Right cardiac atrium (tissue), 5 donors: ENCODE results near the gene JAK2. TPM values are rescaled to one million over a fixed set of nuclear protein-coding genes. Genes with fewer than 3 reads are reported as not detected.
"Not testable (repeated sequence)": the region's sequence is repeated elsewhere in the genome, so short reads cannot be mapped to it uniquely, and the experiment has no call there.

Experiments used
- ATAC-seq, 2 donors: fragments of 200-7000 bp; cut with Tn5 transposase; one replicate each; pipeline versions ENCODE4 v1.8.0 to v1.9.1; 2020; ENCODE audit warnings: moderate library complexity in 2 of 2, mild to moderate bottlenecking in 1 of 2
- DNase-seq, 3 donors: peaks; one replicate each; pipeline ENCODE4 v3.0.0-alpha.2; 2020
- H3K27ac ChIP-seq: one replicate; pipeline ENCODE4 v1.5.1; 2013; ENCODE audit warnings: mild to moderate bottlenecking, low read length, control low read depth, moderate library complexity
- H3K27me3 ChIP-seq: one replicate; pipeline ENCODE4 v1.6.1; 2013; ENCODE audit not compliant: control insufficient read depth, insufficient read depth
- H3K4me1 ChIP-seq: one replicate; pipeline ENCODE4 v1.6.1; 2013; ENCODE audit warnings: low read length; ENCODE audit not compliant: control insufficient read depth, insufficient read depth
- H3K4me3 ChIP-seq: one replicate; pipeline ENCODE4 v1.5.1; 2013; ENCODE audit warnings: low read length, control low read depth
- H3K9me3 ChIP-seq: one replicate; pipeline ENCODE4 v1.6.1; 2013; ENCODE audit warnings: low read length; ENCODE audit not compliant: control insufficient read depth
- WGBS: extraction: QIAGEN DNeasy Blood & Tissue Kit; methylation state at CpG from one replicate; pipeline ENCODE4 v1.1.7; 2013; 5-methylcytosine and 5-hydroxymethylcytosine counted together
- intact Hi-C, 4 donors: fragments of 100-400 bp; cut with DNase I; formaldehyde crosslinking; loops; one replicate each; pipeline versions ENCODE4 v1.11.0 to v1.14.0; 2022 to 2023
- polyA plus RNA-seq: library from polyadenylated mRNA; stranded (reverse); fragments of 200-250 nt; gene quantifications from one replicate; pipeline ENCODE4 v1.2.3, GENCODE V29; 2013
- total RNA-seq, 4 donors: library from RNA; stranded (reverse); fragmentation: NEBNext Ultra II Directional; extraction: Animal tissue kit (Norgen Biotek cat#: 25700); gene quantifications; one replicate each; pipeline ENCODE4 v1.2.1, GENCODE V29; 2021
- donor health status: healthy with polysubstance abuse.
- donor health status: DM: no; HTN: yes; CAD: no.
- donor health status: DM: no; HTN: no; CAD: no.
- donor health status: DM: no; HTN: yes; CAD: no; lungs with severe emphysema.
- donor health status: DM: yes; HTN: yes; CAD: no.

The JAK2 gene
- total and polyA plus RNA-seq, 5 donors: 4.5 to 14.6 (median 11.4) TPM

GRCh38 chr9:5101127-5101526 lies 116.1 kb downstream of the JAK2 start:
- H3K27ac ChIP-seq, H3K27me3 ChIP-seq, H3K4me3 ChIP-seq, intact Hi-C loops, H3K4me1 ChIP-seq, H3K9me3 ChIP-seq, ATAC-seq: not testable (repeated sequence)
- peak in 1 of 3 donors; percentile 41 for DNase-seq
- 91% methylated on average over 7 of the region's 7 CpGs for WGBS

GRCh38 chr9:5106517-5106916 lies 121.4 kb downstream of the JAK2 start:
- H3K4me1 ChIP-seq, ATAC-seq, intact Hi-C loops, DNase-seq, H3K9me3 ChIP-seq, H3K27ac ChIP-seq, H3K4me3 ChIP-seq, H3K27me3 ChIP-seq: not testable (repeated sequence)
- WGBS: 100% methylated on average over 2 of the region's 2 CpGs

DNA sequence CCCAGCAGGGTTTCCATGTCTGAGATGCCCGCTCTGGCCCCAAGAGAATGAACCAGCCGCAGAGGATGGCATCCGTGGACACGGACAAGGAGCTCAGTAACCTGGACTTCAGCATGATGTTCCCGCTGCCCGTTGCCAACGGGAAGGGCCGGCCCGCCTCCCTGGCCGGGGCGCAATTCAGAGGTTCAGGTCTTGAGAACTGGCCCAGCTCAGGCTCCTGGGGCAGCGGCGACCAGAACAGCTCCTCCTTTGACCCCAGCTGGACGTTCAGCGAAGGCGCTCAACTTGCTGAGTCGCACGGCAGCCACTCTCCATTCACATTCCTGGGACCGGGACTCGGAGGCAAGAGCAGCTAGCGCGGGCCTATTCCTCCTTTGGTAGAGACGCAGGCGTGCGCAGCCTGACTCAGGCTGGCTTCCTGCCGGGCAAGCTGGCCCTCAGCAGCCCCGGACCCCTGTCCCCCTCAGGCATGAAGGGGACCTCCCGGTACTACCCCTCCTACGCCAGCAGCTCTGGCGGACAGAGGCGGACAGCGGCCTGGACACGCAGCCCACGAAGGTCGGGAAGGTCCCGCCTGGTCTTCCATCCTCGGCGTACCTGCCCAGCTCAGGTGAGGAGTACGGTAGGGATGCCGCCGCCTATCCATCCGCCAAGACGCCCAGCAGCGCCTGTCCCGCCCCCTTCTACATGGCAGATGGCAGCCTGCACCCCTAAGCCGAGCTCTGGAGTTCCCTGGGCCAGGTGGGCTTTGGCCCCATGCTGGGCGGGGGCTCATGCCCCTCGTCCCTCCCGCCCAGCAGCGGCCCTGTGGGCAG lies 126.0 kb downstream of the JAK2 start:
- peak; percentile 18 to 29 for ATAC-seq

DNA sequence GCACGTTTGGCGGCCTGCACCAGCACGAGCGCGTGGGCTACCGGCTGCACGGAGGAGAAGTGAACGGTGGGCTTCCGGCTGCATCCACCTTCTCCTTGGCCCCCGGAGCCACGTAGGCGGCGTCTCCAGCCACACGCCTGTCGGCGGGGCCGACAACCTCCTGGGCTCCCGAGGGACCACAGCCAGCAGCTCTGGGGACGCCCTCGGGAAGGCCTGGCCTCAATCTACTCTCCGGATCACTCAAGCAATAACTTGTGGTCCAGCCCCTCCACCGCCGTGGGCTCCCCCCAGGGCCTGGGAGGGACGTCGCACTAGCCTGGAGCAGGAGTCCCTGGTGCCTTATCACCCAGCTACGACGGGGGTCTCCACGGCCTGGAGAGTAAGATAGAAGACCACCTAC lies 126.6 kb downstream of the JAK2 start:
- H3K9me3 ChIP-seq: no peaks in the 10 kb centered on the region
- DNase-seq (peak in 2 of 3 donors; percentile 32 to 40), ATAC-seq (peak in 1 of 2 donors; percentile 10)
- WGBS: 99% methylated on average over 28 of the region's 28 CpGs
- intact Hi-C loops: no loop called here
- no peak overlapping the region for H3K4me3 ChIP-seq
- H3K27ac ChIP-seq: no peak overlapping the region
- H3K4me1 ChIP-seq: no peaks in the 10 kb centered on the region
- H3K27me3 ChIP-seq: no peaks in the 10 kb centered on the region

More for the DNA sequence above, 126.0 kb downstream of the JAK2 start:
- intact Hi-C loops: no loop called here
- no peaks in the 10 kb centered on the region for H3K4me1 ChIP-seq
- 98% methylated on average over 50 of the region's 50 CpGs for WGBS
- H3K4me3 ChIP-seq: no peak overlapping the region
- no peaks in the 10 kb centered on the region for H3K27me3 ChIP-seq
- DNase-seq: peak in 2 of 3 donors; percentile 50
- no peak overlapping the region for H3K27ac ChIP-seq
- no peaks in the 10 kb centered on the region for H3K9me3 ChIP-seq

DNA sequence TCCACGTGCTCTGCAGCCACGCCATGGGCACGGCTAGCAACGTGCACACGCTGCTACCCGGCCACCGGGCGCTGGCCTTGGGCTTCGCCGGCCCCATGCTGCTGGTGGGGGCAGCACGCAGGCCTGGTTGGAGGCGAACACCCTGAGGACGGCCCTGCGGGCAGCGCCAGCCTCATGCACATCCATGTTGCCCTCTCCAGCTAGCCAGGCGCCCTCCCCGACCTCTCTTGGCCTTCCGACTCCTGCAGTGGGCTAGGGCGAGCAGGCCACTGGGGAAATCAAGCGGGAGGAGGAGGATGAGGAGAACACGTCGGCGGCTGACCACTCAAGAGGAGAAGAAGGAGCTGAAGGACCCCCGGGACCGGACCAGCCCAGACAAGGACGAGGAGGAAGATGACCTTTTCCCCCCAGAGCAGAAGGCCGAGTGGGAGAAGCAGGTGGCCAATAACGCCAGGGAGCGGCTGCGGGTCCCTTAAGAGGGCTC lies 127.1 kb downstream of the JAK2 start:
- DNase-seq: peak in 2 of 3 donors; percentile 37 to 49
- WGBS: 98% methylated on average over 30 of the region's 30 CpGs
- intact Hi-C loops: no loop called here
- H3K4me3 ChIP-seq: no peak overlapping the region
- H3K27ac ChIP-seq: no peak overlapping the region
- no peaks in the 10 kb centered on the region for H3K27me3 ChIP-seq
- no peaks in the 10 kb centered on the region for H3K4me1 ChIP-seq
- H3K9me3 ChIP-seq: no peaks in the 10 kb centered on the region
- peak in 1 of 2 donors; percentile 36 for ATAC-seq

- Histone ChIP-seq H3K4me3 (no peak overlapping the region), H3K9me3 (no peaks in the 10 kb centered on the region), H3K4me1 (no peaks in the 10 kb centered on the region), H3K27ac (no peak overlapping the region), H3K27me3 (no peaks in the 10 kb centered on the region)
- ATAC-seq (no peak), DNase-seq (peak in 1 of 3 donors; percentile 14)
- intact Hi-C loops: no loop called here
- 96% methylated on average over 20 of the region's 20 CpGs for WGBS
These were observed 127.6 kb downstream of the JAK2 start for GRCh38 chr9:5112646-5113045.

GRCh38 chr9:5113523-5113922 lies 128.5 kb downstream of the JAK2 start:
- H3K4me3 ChIP-seq: no peak overlapping the region
- ATAC-seq (no peak), DNase-seq (peak in 1 of 3 donors; percentile 26)
- H3K27me3 ChIP-seq: no peaks in the 10 kb centered on the region
- H3K27ac ChIP-seq: no peak overlapping the region
- intact Hi-C loops: no loop called here
- no peaks in the 10 kb centered on the region for H3K4me1 ChIP-seq
- 99% methylated on average over 10 of the region's 10 CpGs for WGBS
- no peaks in the 10 kb centered on the region for H3K9me3 ChIP-seq

DNA sequence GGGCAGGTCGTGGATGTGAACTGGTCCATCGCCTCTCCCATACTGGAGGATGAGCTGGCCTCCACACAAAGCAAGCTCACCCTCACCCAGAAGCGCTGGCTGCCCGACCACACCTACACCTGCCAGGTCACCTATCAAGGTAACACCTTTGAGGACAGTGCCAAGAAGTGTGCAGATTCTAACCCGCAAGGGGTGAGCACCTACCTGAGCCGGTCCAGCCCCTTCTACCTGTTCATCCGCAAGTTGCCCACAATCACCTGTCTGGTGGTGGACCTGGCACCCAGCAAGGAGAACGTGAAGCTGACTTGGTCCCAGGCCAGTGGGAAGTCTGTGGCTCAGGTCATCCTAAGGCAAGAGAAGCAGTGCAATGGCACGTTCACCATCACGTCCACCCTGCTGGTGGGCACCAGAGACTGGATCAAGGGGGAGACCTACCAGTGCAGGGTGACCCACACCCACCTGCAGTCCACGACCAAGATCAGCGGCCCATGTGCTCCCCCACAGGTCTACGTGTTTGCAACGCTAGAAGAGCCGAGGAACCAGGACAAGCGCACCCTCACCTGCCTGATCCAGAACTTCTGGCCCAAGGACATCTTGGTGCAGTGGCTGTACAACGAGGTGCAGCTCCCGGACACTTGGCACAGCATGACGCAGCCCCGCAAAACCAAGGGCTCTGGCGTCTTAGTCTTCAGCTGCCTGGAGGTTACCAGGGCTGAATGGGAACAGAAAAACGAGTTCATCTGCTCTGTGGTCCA lies 129.1 kb downstream of the JAK2 start:
- WGBS: 96% methylated on average over 22 of the region's 22 CpGs
- Histone ChIP-seq H3K9me3 (no peaks in the 10 kb centered on the region), H3K4me3 (no peak overlapping the region), H3K4me1 (no peaks in the 10 kb centered on the region), H3K27ac (no peak overlapping the region), H3K27me3 (no peaks in the 10 kb centered on the region)
- intact Hi-C loops: no loop called here
- DNase-seq (peak in 2 of 3 donors; percentile 26 to 32), ATAC-seq (peak in 1 of 2 donors; percentile 19)

DNA sequence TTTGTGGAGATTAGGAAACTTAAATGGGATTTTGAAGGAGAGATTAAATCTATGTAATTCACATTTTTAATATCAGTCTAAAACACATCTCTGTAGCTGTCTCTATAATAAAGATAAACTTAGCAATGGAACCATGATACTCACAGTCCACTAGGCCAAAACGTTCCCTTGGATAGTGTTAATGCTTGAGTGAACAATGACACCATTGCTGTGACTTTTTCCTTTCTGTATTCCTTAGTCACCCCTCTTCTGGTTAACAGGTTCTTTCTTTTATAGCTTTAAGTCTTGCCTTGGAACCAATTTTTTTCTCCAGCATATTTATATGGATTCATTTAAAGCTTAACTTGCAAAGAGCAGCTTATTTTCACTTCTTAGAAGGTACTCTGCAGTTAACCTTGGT lies 137.0 kb downstream of the JAK2 start:
- intact Hi-C loops: no loop called here
- DNase-seq (no peak), ATAC-seq (no peak)
- 71% methylated on average over 1 of the region's 1 CpG for WGBS
- Histone ChIP-seq H3K4me3 (no peak overlapping the region), H3K9me3 (no peaks in the 10 kb centered on the region), H3K4me1 (no peaks in the 10 kb centered on the region), H3K27me3 (no peaks in the 10 kb centered on the region), H3K27ac (no peak overlapping the region)

GRCh38 chr9:5122516-5122915 lies 137.4 kb downstream of the JAK2 start:
- no peaks in the 10 kb centered on the region for H3K27me3 ChIP-seq
- intact Hi-C loops: no loop called here
- no peaks in the 10 kb centered on the region for H3K9me3 ChIP-seq
- WGBS: 90% methylated on average over 3 of the region's 3 CpGs
- no peak for DNase-seq
- no peak for ATAC-seq
- no peak overlapping the region for H3K4me3 ChIP-seq
- H3K4me1 ChIP-seq: no peaks in the 10 kb centered on the region
- no peak overlapping the region for H3K27ac ChIP-seq

DNA sequence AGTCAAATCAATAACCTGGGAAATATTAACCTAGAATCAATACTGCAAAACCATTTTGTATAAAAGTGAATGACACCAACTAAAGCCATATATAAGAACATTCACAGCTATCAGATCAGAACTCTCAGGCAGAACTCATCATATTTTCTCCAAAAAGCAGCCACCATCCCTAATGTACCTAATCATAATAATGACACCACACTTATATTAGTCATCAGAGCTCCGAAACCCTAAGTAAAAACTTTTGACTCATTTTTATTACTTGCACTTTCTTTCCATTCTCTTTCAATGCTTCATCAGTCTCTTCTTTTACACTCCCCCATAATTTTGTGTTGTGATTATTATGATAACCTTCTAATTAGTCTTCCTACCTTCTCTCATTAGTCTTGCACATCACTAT lies 155.1 kb downstream of the JAK2 start:
- intact Hi-C loops: no loop called here
- H3K27me3 ChIP-seq: no peaks in the 10 kb centered on the region
- no peak for ATAC-seq
- no peak overlapping the region for H3K27ac ChIP-seq
- WGBS: 92% methylated on average over 1 of the region's 1 CpG
- H3K9me3 ChIP-seq: no peaks in the 10 kb centered on the region
- H3K4me3 ChIP-seq: no peak overlapping the region
- H3K4me1 ChIP-seq: no peaks in the 10 kb centered on the region
- no peak for DNase-seq
